H1 (cell line): ENCODE data around the gene CAV1.

Experiments used
- ATF2 ChIP-seq: IDR thresholded peaks from 2 replicates; pipeline ENCODE4 v1.6.1; 2012; ENCODE audit warnings: low read length, inconsistent platforms
- ATF3 ChIP-seq: IDR thresholded peaks from 2 replicates; pipeline ENCODE4 v1.6.1; 2011; ENCODE audit warnings: low read depth, mild to moderate bottlenecking, low read length; ENCODE audit not compliant: insufficient read depth
- CHD1 ChIP-seq: IDR thresholded peaks from 2 replicates; pipeline ENCODE4 v1.6.1; 2012; ENCODE audit warnings: low read depth, low read length, improper control_type of control experiment
- CTCF ChIP-seq, 3 experiments: IDR thresholded peaks; 1 replicate in 2 of 3; 2 replicates in 1 of 3; pipeline versions ENCODE4 v1.5.1 to v1.6.1; 2011; ENCODE audit warnings: low read length in 3 of 3, mild to moderate bottlenecking in 3 of 3, inconsistent platforms in 2 of 3, low read depth in 1 of 3, moderate library complexity in 1 of 3; ENCODE audit not compliant: insufficient read depth in 1 of 3; ENCODE audit errors: control extremely low read depth in 1 of 3
- GABPA ChIP-seq: IDR thresholded peaks from 2 replicates; pipeline ENCODE4 v1.6.1; 2011; ENCODE audit warnings: mild to moderate bottlenecking, low read length, moderate library complexity, borderline replicate concordance; ENCODE audit not compliant: insufficient read depth
- POLR2A ChIP-seq, 2 experiments: IDR thresholded peaks; 1 replicate in 1 of 2; 2 replicates in 1 of 2; pipeline ENCODE4 v1.6.1; 2011; ENCODE audit warnings: low read depth in 2 of 2, low read length in 2 of 2, mild to moderate bottlenecking in 2 of 2; ENCODE audit errors: control extremely low read depth in 1 of 2
- RFX5 ChIP-seq: IDR thresholded peaks from 2 replicates; pipeline ENCODE4 v1.6.1; 2011; ENCODE audit warnings: low read depth, low read length, improper control_type of control experiment, borderline replicate concordance
- TAF1 ChIP-seq: IDR thresholded peaks from 2 replicates; pipeline ENCODE4 v1.6.1; 2011; ENCODE audit warnings: mild to moderate bottlenecking, low read depth, low read length
- TEAD4 ChIP-seq: IDR thresholded peaks from 2 replicates; pipeline ENCODE4 v1.6.1; 2012; ENCODE audit warnings: low read depth, low read length, inconsistent platforms, mixed read lengths
- ZNF274 ChIP-seq: IDR thresholded peaks from 2 replicates; pipeline ENCODE4 v1.7.0; 2012; ENCODE audit warnings: low read length, borderline replicate concordance; ENCODE audit errors: extremely low read depth

- no peak for TF ChIP-seq RFX5
- no peak for TF ChIP-seq CTCF (IDR thresholded peaks at IDR 0.05; ENCODE audit: control extremely low read depth in 1 of 3, insufficient read depth in 1 of 3, low read depth in 1 of 3, low read length in 3 of 3)
- TF ChIP-seq POLR2A (IDR thresholded peaks at IDR 0.05; ENCODE audit: control extremely low read depth in 1 of 2, low read depth in 2 of 2, low read length in 2 of 2), result no peak
- no peak for TF ChIP-seq TEAD4
- TF ChIP-seq ATF2, result no peak
- TF ChIP-seq GABPA, result no peak
- TF ChIP-seq CHD1, result no peak
- TF ChIP-seq ZNF274, result no peak
- no peak for TF ChIP-seq TAF1
- no peak for TF ChIP-seq ATF3
Observed at GRCh38 chr7:116549370-116549769, 24.5 kb downstream of the CAV1 start.
